ENCODE data around the gene NCR3LG1. TPM values are rescaled to one million over a fixed set of nuclear protein-coding genes. Genes with fewer than 3 reads are reported as not detected.

The NCR3LG1 gene
- total RNA-seq, 1 donor from 2014 or later = 4.1 TPM

GRCh38 chr11:17392872-17393271 is 41.3 kb downstream of the NCR3LG1 start:
- DNase-seq (ENCODE audit: low spot score) = no peak

GRCh38 chr11:17393472-17393871 is 41.9 kb downstream of the NCR3LG1 start:
- DNase-seq (ENCODE audit: low spot score) = no peak

- no peak for DNase-seq (ENCODE audit: low spot score)
Measured at GRCh38 chr11:17394743-17395390, 43.3 kb downstream of the NCR3LG1 start.

DNA sequence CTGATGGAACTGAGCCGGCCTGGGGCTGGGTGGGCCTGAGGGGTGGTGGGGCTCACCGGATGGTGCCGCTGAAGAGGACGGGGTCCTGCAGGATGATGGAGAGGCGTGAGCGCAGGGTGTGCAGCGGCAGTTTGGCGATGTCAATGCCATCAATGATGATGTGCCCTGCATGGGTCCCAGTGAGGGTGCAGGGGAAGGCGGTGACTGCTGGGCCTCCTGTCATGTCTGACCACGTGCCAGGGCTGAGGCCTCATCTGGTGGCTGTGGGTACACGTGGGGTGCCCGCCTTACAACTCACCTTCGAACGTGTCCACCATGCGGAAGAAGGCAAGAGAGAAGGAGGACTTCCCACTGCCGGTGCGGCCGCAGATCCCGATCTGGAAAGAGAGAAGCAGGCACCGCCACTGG is 44.0 kb downstream of the NCR3LG1 start:
- no peak for DNase-seq (ENCODE audit: low spot score)

DNA sequence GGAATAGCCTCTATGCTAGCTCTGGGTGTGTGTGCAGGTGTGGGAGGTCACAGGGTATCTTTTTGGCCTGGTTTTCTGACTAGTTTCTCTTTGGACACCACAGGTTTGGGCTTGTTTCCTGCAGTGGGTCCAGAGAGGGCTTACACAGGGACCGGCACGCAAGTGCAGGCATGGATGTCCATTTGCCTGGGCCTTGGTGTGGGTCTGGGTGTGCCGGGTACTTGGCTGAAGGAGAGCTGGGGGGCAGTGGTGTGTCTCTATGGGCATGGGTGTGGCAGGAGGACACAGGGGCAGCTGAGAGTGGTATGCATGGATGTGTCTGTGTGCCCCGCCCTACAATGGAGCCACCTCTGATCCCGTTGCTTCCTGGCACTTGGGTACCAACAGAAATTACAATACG is 44.4 kb downstream of the NCR3LG1 start:
- DNase-seq (ENCODE audit: low spot score) = no peak

- DNase-seq (ENCODE audit: low spot score) = no peak
Measured at GRCh38 chr11:17396598-17397310, 45.2 kb downstream of the NCR3LG1 start.

DNA sequence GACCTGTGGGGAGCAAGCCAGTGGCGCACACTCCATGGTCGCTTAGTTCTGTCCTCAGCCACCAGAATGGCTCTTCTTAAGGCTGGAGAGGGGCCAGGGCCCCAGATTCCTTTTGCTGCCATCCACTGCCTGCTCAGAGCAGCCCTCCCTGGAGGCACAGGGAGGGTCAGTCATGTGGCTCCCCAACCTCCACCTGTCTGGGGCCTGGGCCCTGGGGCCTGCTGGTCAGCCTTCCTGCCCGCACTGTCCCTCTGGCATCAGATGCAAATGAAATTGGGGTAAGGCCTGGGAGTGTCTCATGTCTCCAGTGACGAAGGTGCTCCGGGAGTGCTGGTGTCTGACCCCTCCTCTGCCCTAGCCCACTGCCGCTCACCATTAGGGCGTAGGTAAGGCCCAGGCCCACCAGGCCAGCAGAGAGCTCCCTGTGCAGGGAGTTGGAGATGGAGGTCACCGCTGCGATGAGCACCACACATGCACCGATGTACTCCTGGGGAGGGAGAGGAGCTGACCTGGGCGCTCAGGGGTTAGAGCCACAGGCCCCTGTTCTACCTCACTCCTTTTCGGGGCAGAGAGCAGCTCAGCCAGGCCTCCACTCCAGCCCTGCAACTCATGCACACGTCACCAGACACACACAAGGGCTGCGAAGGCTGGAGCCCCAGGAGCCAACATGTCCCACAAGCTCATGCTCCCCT is 45.9 kb downstream of the NCR3LG1 start:
- no peak for DNase-seq (ENCODE audit: low spot score)

DNA sequence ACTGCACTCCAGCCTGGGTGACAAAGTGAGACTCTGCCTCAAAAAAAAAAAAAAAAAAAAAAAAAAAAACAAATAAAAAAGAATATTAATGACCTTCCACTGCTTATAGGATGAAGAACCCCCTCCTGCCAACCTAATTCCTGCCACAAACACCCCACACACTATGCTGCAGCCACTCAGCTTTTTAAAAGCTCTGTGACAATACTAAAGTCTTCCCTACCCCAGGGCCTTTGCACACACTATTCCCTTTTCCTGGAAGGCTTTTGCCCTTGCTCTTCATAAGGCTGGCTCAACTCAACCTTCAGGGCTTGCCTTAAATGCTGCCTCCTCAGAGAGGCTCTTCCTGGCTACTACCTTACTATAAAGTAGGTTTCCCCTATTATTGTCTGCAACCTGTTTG is 47.6 kb downstream of the NCR3LG1 start:
- no peak for DNase-seq (ENCODE audit: low spot score)

DNA sequence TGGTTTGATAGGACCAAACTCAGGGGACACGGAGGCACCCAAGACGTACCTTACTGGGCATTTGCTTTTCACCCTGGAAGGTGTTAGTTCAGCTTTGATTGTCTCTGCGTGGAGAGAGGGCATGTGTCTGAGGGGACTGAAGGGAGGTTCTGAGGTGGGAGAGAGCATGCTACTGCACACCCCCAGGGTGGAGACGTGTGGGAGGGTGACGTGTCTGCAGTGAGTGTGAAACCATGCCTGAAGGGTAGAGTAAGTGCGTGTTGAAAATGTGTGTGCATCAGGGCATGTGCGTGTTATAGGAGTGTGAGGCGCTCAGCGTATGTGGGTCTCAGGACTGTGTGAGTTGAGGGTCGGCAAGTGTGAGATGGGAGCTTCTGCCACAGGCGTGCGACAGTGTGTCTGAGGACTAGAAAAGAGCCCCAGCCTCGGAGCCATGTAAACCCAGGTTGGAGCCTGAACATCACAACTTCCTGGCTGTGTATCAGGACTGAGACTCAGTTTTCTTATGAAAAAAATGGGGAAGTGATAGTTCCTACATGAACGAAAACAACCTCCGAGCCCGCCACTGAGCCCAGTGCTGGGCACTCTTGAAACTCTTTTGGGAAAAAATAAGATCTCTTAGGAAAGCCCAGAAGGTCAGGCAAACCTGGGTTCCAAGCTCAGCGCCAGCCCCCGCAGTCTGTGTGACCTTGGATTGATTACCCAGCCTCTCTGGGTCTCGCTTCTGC is 48.6 kb downstream of the NCR3LG1 start:
- DNase-seq (ENCODE audit: low spot score) = no peak

DNA sequence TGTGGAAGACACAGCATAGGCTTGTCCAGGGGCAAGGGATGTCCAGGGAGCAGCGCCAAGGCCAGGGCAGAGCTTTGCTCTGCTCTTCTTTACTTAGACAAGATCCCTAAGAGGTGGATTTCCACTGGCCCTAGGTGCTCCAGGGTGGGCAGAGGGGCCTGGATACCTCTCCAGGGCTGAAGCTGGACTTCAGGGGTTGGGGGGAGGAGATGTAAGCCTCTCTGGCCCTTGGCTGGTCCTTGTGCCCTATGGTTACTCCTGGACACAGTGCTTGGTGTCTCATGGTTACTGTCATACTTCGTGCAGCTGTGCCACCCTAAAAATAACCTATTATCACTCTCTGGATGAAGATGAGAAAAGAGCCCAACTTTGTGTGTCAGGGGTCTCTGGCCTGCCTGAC is 49.7 kb downstream of the NCR3LG1 start:
- no peak for DNase-seq (ENCODE audit: low spot score)

GRCh38 chr11:17401841-17402240 is 50.2 kb downstream of the NCR3LG1 start:
- DNase-seq (ENCODE audit: low spot score) = no peak

DNA sequence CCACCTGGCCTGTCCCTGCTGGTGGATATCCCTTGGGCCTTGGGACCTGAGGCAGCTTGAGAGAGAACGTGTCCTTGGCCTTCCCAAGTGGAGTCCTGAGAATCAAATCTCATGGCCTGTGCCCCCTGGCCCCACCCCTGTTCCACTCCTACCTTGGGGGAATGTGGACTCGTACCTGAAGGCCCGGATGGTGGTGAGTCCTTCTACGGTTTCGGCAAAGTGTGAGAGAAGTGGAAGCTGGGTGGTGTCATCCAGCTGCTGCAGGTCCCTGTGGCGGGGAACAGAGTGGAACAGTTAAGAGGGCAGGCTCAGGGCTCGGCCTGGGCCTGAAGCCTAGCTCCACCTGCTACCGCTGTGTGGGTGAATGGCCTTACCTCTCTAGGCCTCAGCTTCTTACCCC is 50.9 kb downstream of the NCR3LG1 start:
- DNase-seq (ENCODE audit: low spot score) = no peak

- DNase-seq (ENCODE audit: low spot score) = no peak
Measured at GRCh38 chr11:17403980-17404759, 52.6 kb downstream of the NCR3LG1 start.

- DNase-seq (ENCODE audit: low spot score) = no peak
Measured at GRCh38 chr11:17405232-17406005, 53.8 kb downstream of the NCR3LG1 start.

GRCh38 chr11:17406082-17406817 is 54.6 kb downstream of the NCR3LG1 start:
- no peak for DNase-seq (ENCODE audit: low spot score)

DNA sequence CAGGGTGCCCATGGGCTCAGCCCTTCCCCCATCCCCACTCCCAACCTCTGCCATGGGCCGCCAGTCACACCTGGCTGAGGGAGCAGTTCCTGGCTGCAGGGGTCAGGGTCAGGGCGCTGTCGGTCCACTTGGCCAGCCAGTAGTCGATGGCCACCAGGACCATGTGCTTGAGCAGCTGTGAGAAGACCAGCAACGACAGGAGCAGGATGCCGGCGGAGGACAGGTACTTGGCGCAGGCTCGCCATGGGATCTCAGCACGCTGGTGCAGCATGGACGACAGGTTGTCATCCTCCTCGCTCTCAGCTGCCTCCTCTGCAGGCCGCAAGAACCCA is 55.2 kb downstream of the NCR3LG1 start:
- no peak for DNase-seq (ENCODE audit: low spot score)

GRCh38 chr11:17407575-17407974 is 56.0 kb downstream of the NCR3LG1 start:
- DNase-seq (ENCODE audit: low spot score) = no peak

DNA sequence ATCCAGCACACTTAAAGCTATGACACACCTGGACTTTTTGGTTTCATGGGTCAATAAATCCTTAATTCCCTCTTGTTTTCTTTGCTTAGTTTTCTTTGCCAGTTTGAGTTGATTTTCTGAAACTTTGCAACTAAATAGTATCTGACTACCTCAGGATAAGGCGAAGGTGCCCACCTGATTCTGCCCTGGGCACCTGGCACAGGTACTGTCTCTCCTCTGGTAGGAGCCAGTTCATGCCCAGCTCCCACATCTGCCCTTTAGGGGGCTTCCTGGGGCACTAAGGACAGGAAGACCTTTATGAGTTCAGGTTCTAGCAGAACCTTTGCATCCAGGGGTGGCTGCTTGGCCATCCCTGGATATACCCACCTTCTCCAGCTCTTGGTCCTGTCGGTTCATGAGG is 56.4 kb downstream of the NCR3LG1 start:
- DNase-seq (ENCODE audit: low spot score) = no peak

DNA sequence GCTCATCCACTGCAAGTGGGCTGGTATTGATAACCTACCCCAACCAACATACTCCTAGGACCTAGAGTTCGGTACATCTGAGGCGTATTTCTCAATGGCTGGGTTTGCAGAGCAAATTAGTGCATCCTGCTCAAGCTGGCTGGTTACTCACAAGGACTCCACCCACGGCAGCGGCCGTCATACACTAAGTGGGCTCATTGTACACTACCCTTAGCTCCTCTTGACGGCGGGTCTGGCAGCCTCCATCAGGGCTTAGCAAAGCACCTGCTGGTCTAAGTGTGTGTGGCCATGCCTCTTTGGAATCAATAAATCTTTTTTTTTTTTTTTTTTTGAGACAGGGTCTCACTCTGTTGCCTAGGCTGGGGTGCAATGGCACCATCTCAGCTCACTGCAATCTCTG is 57.0 kb downstream of the NCR3LG1 start:
- no peak for DNase-seq (ENCODE audit: low spot score)
